ENCODE measurements around the gene NAALAD2. TPM values are rescaled to one million over a fixed set of nuclear protein-coding genes. Genes with fewer than 3 reads are reported as not detected.
"Not testable (repeated sequence)": the region's sequence is repeated elsewhere in the genome, so short reads cannot be mapped to it uniquely, and the experiment has no call there.

Gene NAALAD2
- total RNA-seq, 4 donors from 2014 or later, result 0.78 to 3.3 (median 1.1) TPM

- TF ChIP-seq EP300 (IDR thresholded peaks at IDR 0.05) (no peak), POLR2A (IDR thresholded peaks at IDR 0.05; ENCODE audit: low read depth) (no peak), POLR2AphosphoS5 (IDR thresholded peaks at IDR 0.05) (no peak)
- Histone ChIP-seq H3K9me3 (no peaks in the 10 kb centered on the region), H3K27ac (replicated peaks in 1 of 4) (no peak overlapping the region), H3K36me3 (no peaks in the 10 kb centered on the region), H3K4me3 (no peak overlapping the region), H3K4me1 (no peaks in the 10 kb centered on the region), H3K27me3 (no peaks in the 10 kb centered on the region)
- intact Hi-C loops (cut with DNase I), result no loop called here
- WGBS, result 89% methylated on average over 1 of the region's 1 CpG
- no peak for DNase-seq (ENCODE audit: extremely low spot score)
Measured at GRCh38 chr11:90148900-90149299, 14.4 kb downstream of the NAALAD2 start.

GRCh38 chr11:90166982-90167573, 32.6 kb downstream of the NAALAD2 start:
- DNase-seq (ENCODE audit: extremely low spot score); H3K27me3 ChIP-seq; H3K27ac ChIP-seq (replicated peaks in 1 of 4); H3K36me3 ChIP-seq; H3K4me3 ChIP-seq; H3K9me3 ChIP-seq; intact Hi-C loops (cut with DNase I); H3K4me1 ChIP-seq: not testable (repeated sequence)
- WGBS, result 94% methylated on average over 27 of the region's 49 CpGs

- H3K27me3 ChIP-seq; H3K4me1 ChIP-seq; H3K9me3 ChIP-seq; DNase-seq (ENCODE audit: extremely low spot score); H3K27ac ChIP-seq (replicated peaks in 1 of 4); H3K36me3 ChIP-seq; H3K4me3 ChIP-seq; intact Hi-C loops (cut with DNase I): not testable (repeated sequence)
- WGBS, result 91% methylated on average over 7 of the region's 8 CpGs
Measured at GRCh38 chr11:90167704-90168103, 33.2 kb downstream of the NAALAD2 start.

- H3K9me3 ChIP-seq, result no peaks in the 10 kb centered on the region
- H3K36me3 ChIP-seq, result peaks cover 0 to 3% (median 0%) of the 10 kb centered on the region in 4 donors
- WGBS, result 93% methylated on average over 3 of the region's 3 CpGs
- intact Hi-C loops (cut with DNase I), result no loop called here
- no peak overlapping the region for H3K4me3 ChIP-seq
- no peak for DNase-seq (ENCODE audit: extremely low spot score)
- no peaks in the 10 kb centered on the region for H3K27me3 ChIP-seq
- H3K4me1 ChIP-seq, result no peaks in the 10 kb centered on the region
- no peak for TF ChIP-seq POLR2A (IDR thresholded peaks at IDR 0.05; ENCODE audit: low read depth)
- TF ChIP-seq CTCF (IDR thresholded peaks at IDR 0.05), result no peak
- TF ChIP-seq POLR2AphosphoS5 (IDR thresholded peaks at IDR 0.05), result no peak
- no peak for TF ChIP-seq EP300 (IDR thresholded peaks at IDR 0.05)
- H3K27ac ChIP-seq (replicated peaks in 1 of 4), result no peak overlapping the region
Measured at GRCh38 chr11:90168571-90168970, 34.1 kb downstream of the NAALAD2 start.

GRCh38 chr11:90171359-90171758, 36.9 kb downstream of the NAALAD2 start:
- intact Hi-C loops (cut with DNase I), result no loop called here

GRCh38 chr11:90176069-90176468, 41.6 kb downstream of the NAALAD2 start:
- intact Hi-C loops (cut with DNase I), result no loop called here
- 100% methylated on average over 1 of the region's 1 CpG for WGBS

More at GRCh38 chr11:90171359-90171758, 36.9 kb downstream of the NAALAD2 start:
- no peak overlapping the region for H3K4me3 ChIP-seq
- no peak for TF ChIP-seq POLR2AphosphoS5 (IDR thresholded peaks at IDR 0.05)
- TF ChIP-seq POLR2A (IDR thresholded peaks at IDR 0.05; ENCODE audit: low read depth), result no peak
- no peak for TF ChIP-seq EP300 (IDR thresholded peaks at IDR 0.05)
- TF ChIP-seq CTCF (IDR thresholded peaks at IDR 0.05), result no peak
- peaks cover 0 to 9% (median 0%) of the 10 kb centered on the region in 4 donors for H3K36me3 ChIP-seq
- H3K27me3 ChIP-seq, result no peaks in the 10 kb centered on the region
- no peaks in the 10 kb centered on the region for H3K9me3 ChIP-seq
- no peaks in the 10 kb centered on the region for H3K4me1 ChIP-seq
- DNase-seq (ENCODE audit: extremely low spot score), result no peak
- no peak overlapping the region for H3K27ac ChIP-seq (replicated peaks in 1 of 4)

More at GRCh38 chr11:90176069-90176468, 41.6 kb downstream of the NAALAD2 start:
- Histone ChIP-seq H3K9me3 (no peaks in the 10 kb centered on the region), H3K27me3 (no peaks in the 10 kb centered on the region), H3K36me3 (peaks cover 0 to 6% (median 0%) of the 10 kb centered on the region in 4 donors), H3K27ac (replicated peaks in 1 of 4) (no peak overlapping the region), H3K4me1 (no peaks in the 10 kb centered on the region), H3K4me3 (no peak overlapping the region)
- DNase-seq (ENCODE audit: extremely low spot score), result no peak
- TF ChIP-seq EP300 (IDR thresholded peaks at IDR 0.05), result no peak
- TF ChIP-seq POLR2A (IDR thresholded peaks at IDR 0.05; ENCODE audit: low read depth), result no peak
- no peak for TF ChIP-seq POLR2AphosphoS5 (IDR thresholded peaks at IDR 0.05)
- TF ChIP-seq CTCF (IDR thresholded peaks at IDR 0.05), result no peak
